Kidney (tissue), 14 donors: Measurements from ENCODE around the gene AKIRIN2. TPM values are rescaled to one million over a fixed set of nuclear protein-coding genes. Genes with fewer than 3 reads are reported as not detected.
A peak's percentile ranks its signal among the peaks of the same experiment; 100 is the strongest.

Experiments used
- DNase-seq, 5 donors: peaks; one replicate each; pipeline ENCODE4 v3.0.0-alpha.2; 2013 to 2020
- FAIRE-seq: peaks from 2 replicates; lab custom pipeline; 2012; peaks lifted over from hg19 to GRCh38; lab: Jason Lieb, UNC
- H3K27ac ChIP-seq, 2 donors: one replicate each; pipeline ENCODE4 v1.7.0; 2013; ENCODE audit warnings: low read depth in 2 of 2, low read length in 2 of 2, inconsistent platforms in 1 of 2
- H3K27me3 ChIP-seq: one replicate; pipeline ENCODE4 v1.7.1; 2013; ENCODE audit warnings: low read length, inconsistent platforms; ENCODE audit not compliant: control insufficient read depth, insufficient read depth
- H3K36me3 ChIP-seq, 3 donors: one replicate each; pipeline versions ENCODE4 v1.7.0 to v1.7.1; 2013; ENCODE audit warnings: low read length in 3 of 3, control low read depth in 1 of 3, inconsistent platforms in 1 of 3; ENCODE audit not compliant: insufficient read depth in 3 of 3, control insufficient read depth in 2 of 3
- H3K4me1 ChIP-seq, 3 donors: one replicate each; pipeline versions ENCODE4 v1.7.0 to v1.7.1; 2013; ENCODE audit warnings: low read length in 3 of 3, inconsistent platforms in 1 of 3, low read depth in 1 of 3; ENCODE audit not compliant: control insufficient read depth in 2 of 3, insufficient read depth in 2 of 3
- H3K4me3 ChIP-seq, 3 donors: one replicate each; pipeline versions ENCODE4 v1.7.0 to v1.8.1; 2013; ENCODE audit warnings: low read length in 3 of 3, control low read depth in 1 of 3, inconsistent platforms in 1 of 3
- H3K9ac ChIP-seq, 3 donors: one replicate each; pipeline versions ENCODE4 v1.7.0 to v1.7.1; 2013; ENCODE audit warnings: low read length in 3 of 3, control low read depth in 1 of 3, inconsistent platforms in 1 of 3
- H3K9me3 ChIP-seq, 3 donors: one replicate each; pipeline versions ENCODE4 v1.7.0 to v1.7.1; 2013; ENCODE audit warnings: low read length in 3 of 3, control low read depth in 1 of 3, inconsistent platforms in 1 of 3; ENCODE audit not compliant: control insufficient read depth in 2 of 3, insufficient read depth in 1 of 3
- CTCF ChIP-seq: IDR thresholded peaks from 3 replicates; pipeline ENCODE4 v1.5.1; 2012; ENCODE audit warnings: mild to moderate bottlenecking, moderate library complexity, borderline replicate concordance; ENCODE audit not compliant: insufficient read depth; ENCODE audit errors: extremely low read depth
- intact Hi-C: fragments of 100-400 bp; cut with DNase I; formaldehyde crosslinking; loops from one replicate; pipeline ENCODE4 v1.11.1; 2022
- polyA plus RNA-seq: library from polyadenylated mRNA; stranded (reverse); fragments of 350-450 nt; fragmentation: Illumina TruSeq; extraction: RNeasy Lipid Tissue Mini Kit (QIAGEN cat#74804); gene quantifications from one replicate; pipeline ENCODE4 v1.2.3, GENCODE V29; 2014; ENCODE audit warnings: low read depth, low replicate concordance; ENCODE audit not compliant: insufficient read depth
- total RNA-seq: library from RNA; stranded (reverse); fragmentation: NEBNext Ultra II Directional; extraction: Animal tissue kit (Norgen Biotek cat#: 25700); gene quantifications from one replicate; pipeline ENCODE4 v1.2.1, GENCODE V29; 2021
- donor health status: control.
- donor health status: control.
- donor health status: control.
- donor health status: control.
- donor health status: control.
- donor health status: DM: yes; HTN: yes; CAD: no.
- donor health status: Normal renal cell carcinoma (clear cell type).

The AKIRIN2 gene
- total and polyA plus RNA-seq, 2 donors from 2014 or later = 26.0 to 43.4 TPM

DNA sequence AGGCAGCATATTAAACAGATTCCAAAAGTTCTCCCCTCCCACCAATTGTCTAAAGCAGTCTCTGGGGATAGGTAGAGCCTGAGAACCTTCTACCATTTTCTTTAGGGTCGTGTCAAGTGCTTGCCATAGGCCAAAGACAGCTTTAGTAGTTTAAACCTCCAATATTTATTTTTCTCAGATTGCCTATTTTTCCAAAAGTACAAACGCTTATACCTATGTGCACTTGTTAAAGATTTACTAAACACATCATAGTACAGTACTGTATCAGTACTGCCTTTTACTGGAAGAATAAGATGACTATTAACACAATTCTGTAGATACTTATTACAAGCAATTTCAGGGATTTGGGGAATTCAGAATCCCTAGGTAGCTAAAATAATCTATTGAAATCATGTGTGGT lies 29.4 kb downstream of the AKIRIN2 start:
- TF ChIP-seq CTCF = no peak
- intact Hi-C loops = no loop called here
- no peak overlapping the region for H3K27ac ChIP-seq
- DNase-seq = no peak
- peaks cover 0 to 13% (median under 1%) of the 10 kb centered on the region in 3 donors for H3K36me3 ChIP-seq
- FAIRE-seq = no peak
- no peak overlapping the region for H3K9ac ChIP-seq
- H3K27me3 ChIP-seq = no peaks in the 10 kb centered on the region
- no peaks in the 10 kb centered on the region for H3K9me3 ChIP-seq
- peaks cover 0 to 14% (median 14%) of the 10 kb centered on the region in 3 donors for H3K4me1 ChIP-seq
- H3K4me3 ChIP-seq = no peak overlapping the region

DNA sequence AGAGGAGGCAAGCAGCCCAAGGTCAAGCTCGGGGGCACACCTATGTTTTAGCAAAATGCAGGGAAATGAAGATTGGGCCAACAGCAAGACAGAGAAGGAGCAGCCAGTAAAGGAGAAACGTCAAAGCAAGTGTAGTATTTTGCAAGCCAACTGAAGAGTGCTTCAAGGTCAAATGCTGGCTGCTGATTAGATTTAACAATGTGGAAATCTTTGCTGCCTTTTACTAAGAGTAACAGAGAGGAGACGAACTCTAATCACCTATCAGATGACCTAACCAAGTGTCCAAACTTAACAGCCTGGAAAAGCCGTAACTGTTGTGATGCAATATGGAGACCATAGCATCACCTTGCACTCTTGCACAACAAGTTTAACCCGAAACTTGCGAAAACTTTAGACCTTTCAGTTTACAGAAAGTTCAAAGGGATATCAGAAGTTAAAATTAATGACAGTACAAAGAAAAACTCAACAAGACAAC lies 30.4 kb downstream of the AKIRIN2 start:
- no peaks in the 10 kb centered on the region for H3K9me3 ChIP-seq
- no peak for FAIRE-seq
- H3K4me1 ChIP-seq = peaks cover 0 to 14% (median 14%) of the 10 kb centered on the region in 3 donors
- H3K27me3 ChIP-seq = no peaks in the 10 kb centered on the region
- H3K27ac ChIP-seq = peak overlapping the region; percentile 40 to 62
- intact Hi-C loops = no loop called here
- H3K4me3 ChIP-seq = no peak overlapping the region
- DNase-seq = peak in 2 of 5 donors; percentile 43 to 51
- TF ChIP-seq CTCF = no peak
- peaks cover 0 to 10% (median 0%) of the 10 kb centered on the region in 3 donors for H3K36me3 ChIP-seq
- no peak overlapping the region for H3K9ac ChIP-seq

- no peak for TF ChIP-seq CTCF
- DNase-seq (peak in 3 of 5 donors; percentile 23 to 62 (median 60)), FAIRE-seq (no peak)
- H3K9me3 ChIP-seq = no peaks in the 10 kb centered on the region
- intact Hi-C loops = no loop called here
- H3K27me3 ChIP-seq = no peaks in the 10 kb centered on the region
- H3K4me3 ChIP-seq = no peak overlapping the region
- peaks cover 0 to 8% (median 0%) of the 10 kb centered on the region in 3 donors for H3K36me3 ChIP-seq
- H3K27ac ChIP-seq = peak overlapping the region; percentile 40 to 62
- no peak overlapping the region for H3K9ac ChIP-seq
- peaks cover 0 to 14% (median 14%) of the 10 kb centered on the region in 3 donors for H3K4me1 ChIP-seq
These were observed 31.3 kb downstream of the AKIRIN2 start for GRCh38 chr6:87670707-87671106.

DNA sequence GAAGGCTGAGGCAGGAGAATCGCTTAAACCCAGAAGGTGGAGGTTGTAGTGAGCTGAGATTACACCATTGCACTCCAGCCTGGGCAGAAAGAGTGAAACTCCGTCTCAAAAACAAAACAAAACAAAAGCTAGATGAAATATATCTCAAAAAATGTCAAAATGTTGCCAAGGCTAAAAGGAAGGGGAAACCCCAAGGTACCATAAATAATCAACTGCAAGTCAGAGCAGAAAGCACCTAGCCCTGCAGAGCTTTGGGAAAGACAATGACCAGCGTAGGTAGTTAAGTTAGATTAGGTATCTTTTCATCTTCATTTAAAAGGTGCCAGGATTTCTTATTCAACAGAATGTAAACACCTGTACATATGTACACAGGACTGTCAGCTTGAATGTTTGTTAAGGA lies 33.0 kb downstream of the AKIRIN2 start:
- no peak overlapping the region for H3K9ac ChIP-seq
- H3K27ac ChIP-seq = no peak overlapping the region
- TF ChIP-seq CTCF = no peak
- intact Hi-C loops = no loop called here
- peaks cover 0 to 14% (median 11%) of the 10 kb centered on the region in 3 donors for H3K4me1 ChIP-seq
- H3K36me3 ChIP-seq = no peaks in the 10 kb centered on the region
- no peaks in the 10 kb centered on the region for H3K9me3 ChIP-seq
- DNase-seq (no peak), FAIRE-seq (no peak)
- no peaks in the 10 kb centered on the region for H3K27me3 ChIP-seq
- H3K4me3 ChIP-seq = no peak overlapping the region
